GM18517 (cell line): ENCODE measurements around the gene GRIN2D.

Source experiments
- ATAC-seq: cut with Tn5 transposase; IDR thresholded peaks from one replicate; pipeline ENCODE4 v1.9.1; 2021; ENCODE audit warnings: mild to moderate bottlenecking, moderate library complexity; ENCODE audit not compliant: unreplicated experiment

The GRIN2D gene

GRCh38 chr19:48441360-48442050 lies 48.0 kb downstream of the GRIN2D start:
- ATAC-seq: no peak

DNA sequence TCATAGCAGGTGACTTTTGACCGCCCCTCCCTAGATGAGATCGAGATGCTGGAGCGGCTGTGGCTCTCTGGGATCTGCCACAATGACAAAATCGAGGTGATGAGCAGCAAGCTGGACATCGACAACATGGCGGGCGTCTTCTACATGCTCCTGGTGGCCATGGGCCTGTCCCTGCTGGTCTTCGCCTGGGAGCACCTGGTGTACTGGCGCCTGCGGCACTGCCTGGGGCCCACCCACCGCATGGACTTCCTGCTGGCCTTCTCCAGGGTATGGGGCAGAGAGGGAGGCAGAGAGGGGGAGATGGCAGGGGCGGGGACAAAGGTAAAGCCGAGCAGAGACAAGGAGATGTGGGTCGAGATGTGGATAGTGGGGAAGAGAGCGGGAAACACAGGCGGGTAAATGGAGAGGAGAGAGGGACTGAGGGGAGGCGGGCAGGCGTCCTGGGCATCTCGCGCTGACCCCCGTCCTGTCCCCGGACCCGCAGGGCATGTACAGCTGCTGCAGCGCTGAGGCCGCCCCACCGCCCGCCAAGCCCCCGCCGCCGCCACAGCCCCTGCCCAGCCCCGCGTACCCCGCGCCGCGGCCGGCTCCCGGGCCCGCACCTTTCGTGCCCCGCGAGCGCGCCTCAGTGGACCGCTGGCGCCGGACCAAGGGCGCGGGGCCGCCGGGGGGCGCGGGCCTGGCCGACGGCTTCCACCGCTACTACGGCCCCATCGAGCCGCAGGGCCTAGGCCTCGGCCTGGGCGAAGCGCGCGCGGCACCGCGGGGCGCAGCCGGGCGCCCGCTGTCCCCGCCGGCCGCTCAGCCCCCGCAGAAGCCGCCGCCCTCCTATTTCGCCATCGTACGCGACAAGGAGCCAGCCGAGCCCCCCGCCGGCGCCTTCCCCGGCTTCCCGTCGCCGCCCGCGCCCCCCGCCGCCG lies 48.9 kb downstream of the GRIN2D start:
- no peak for ATAC-seq

GRCh38 chr19:48443256-48443655 lies 49.8 kb downstream of the GRIN2D start:
- no peak for ATAC-seq
